KMS-11 (cell line): Measurements from ENCODE around the gene ZBTB20.

Source experiments
- H2AFZ ChIP-seq: fragments of 200-600 bp; sonication (generic); 2 replicates; pipeline ENCODE4 v1.6.1; 2016; ENCODE audit warnings: antibody characterized with exemption, mixed run types, low read depth
- H3K27ac ChIP-seq: fragments of 200-600 bp; sonication (generic); 2 replicates; pipeline ENCODE4 v1.6.1; 2016; ENCODE audit warnings: mild to moderate bottlenecking, mixed run types
- H3K27me3 ChIP-seq: fragments of 200-600 bp; sonication (generic); 2 replicates; pipeline ENCODE4 v1.6.1; 2017; ENCODE audit warnings: mild to moderate bottlenecking, low read depth, mixed run types, moderate library complexity; ENCODE audit not compliant: insufficient read depth
- H3K36me3 ChIP-seq: fragments of 200-600 bp; sonication (generic); 2 replicates; pipeline ENCODE4 v1.6.1; 2017; ENCODE audit warnings: mild to moderate bottlenecking, mixed run types; ENCODE audit not compliant: insufficient read depth
- H3K4me1 ChIP-seq: fragments of 200-600 bp; sonication (generic); 2 replicates; pipeline ENCODE4 v1.6.1; 2016; ENCODE audit warnings: mild to moderate bottlenecking, low read depth, mixed run types; ENCODE audit not compliant: poor library complexity, severe bottlenecking
- H3K4me2 ChIP-seq: fragments of 200-600 bp; sonication (generic); 2 replicates; pipeline ENCODE4 v1.7.0; 2016; ENCODE audit warnings: mild to moderate bottlenecking, mixed run types
- H3K4me3 ChIP-seq: fragments of 200-600 bp; sonication (generic); IDR thresholded peaks from 2 replicates; pipeline ENCODE4 v1.6.1; 2017; ENCODE audit warnings: low read depth, low read length, mixed read lengths; ENCODE audit not compliant: insufficient read depth
- H3K79me2 ChIP-seq: fragments of 200-600 bp; sonication (generic); 2 replicates; pipeline ENCODE4 v1.6.1; 2016; ENCODE audit warnings: low read depth, mixed run types; ENCODE audit not compliant: insufficient read depth
- H3K9ac ChIP-seq: fragments of 200-600 bp; sonication (generic); 2 replicates; pipeline ENCODE4 v1.6.1; 2016; ENCODE audit warnings: mild to moderate bottlenecking, mixed run types
- H4K20me1 ChIP-seq: fragments of 200-600 bp; sonication (generic); 2 replicates; pipeline ENCODE4 v1.6.1; 2016; ENCODE audit warnings: mild to moderate bottlenecking, mixed run types; ENCODE audit not compliant: insufficient read depth
- CTCF ChIP-seq: fragments of 200-600 bp; sonication (generic); conservative IDR thresholded peaks from 2 replicates; pipeline ENCODE4 v1.6.1; 2017; ENCODE audit warnings: low read depth, mild to moderate bottlenecking, antibody characterized with exemption, low read length, moderate library complexity, mixed read lengths

ZBTB20 gene

GRCh38 chr3:114518206-114518808, 628.8 kb downstream of the ZBTB20 start:
- no peak for TF ChIP-seq CTCF
- no peaks in the 10 kb centered on the region for H4K20me1 ChIP-seq

GRCh38 chr3:114510201-114510600, 636.9 kb downstream of the ZBTB20 start:
- Histone ChIP-seq H4K20me1 (no peaks in the 10 kb centered on the region), H3K4me2 (no peak overlapping the region), H3K9ac (no peak overlapping the region), H3K4me3 (no peak overlapping the region), H3K36me3 (no peaks in the 10 kb centered on the region), H3K27ac (no peak overlapping the region), H2AFZ (no peak overlapping the region), H3K4me1 (no peaks in the 10 kb centered on the region), H3K79me2 (no peaks in the 10 kb centered on the region), H3K27me3 (no peaks in the 10 kb centered on the region)
- TF ChIP-seq CTCF = no peak

More at GRCh38 chr3:114518206-114518808, 628.8 kb downstream of the ZBTB20 start:
- Histone ChIP-seq H3K79me2 (no peaks in the 10 kb centered on the region), H3K27me3 (no peaks in the 10 kb centered on the region), H3K4me3 (no peak overlapping the region), H3K4me1 (no peaks in the 10 kb centered on the region), H3K9ac (no peak overlapping the region), H3K4me2 (no peak overlapping the region), H2AFZ (no peak overlapping the region), H3K27ac (no peak overlapping the region), H3K36me3 (no peaks in the 10 kb centered on the region)

GRCh38 chr3:114509756-114510155, 637.3 kb downstream of the ZBTB20 start:
- Histone ChIP-seq H3K4me2 (no peak overlapping the region), H2AFZ (no peak overlapping the region), H3K4me1 (no peaks in the 10 kb centered on the region), H3K27me3 (no peaks in the 10 kb centered on the region), H4K20me1 (no peaks in the 10 kb centered on the region), H3K4me3 (no peak overlapping the region), H3K36me3 (no peaks in the 10 kb centered on the region), H3K9ac (no peak overlapping the region), H3K27ac (no peak overlapping the region), H3K79me2 (no peaks in the 10 kb centered on the region)
- no peak for TF ChIP-seq CTCF

GRCh38 chr3:114508976-114509375, 638.1 kb downstream of the ZBTB20 start:
- Histone ChIP-seq H2AFZ (no peak overlapping the region), H3K27me3 (no peaks in the 10 kb centered on the region; the same call in 1 of the 2 replicates), H3K4me2 (no peak overlapping the region), H3K9ac (no peak overlapping the region), H3K4me1 (no peaks in the 10 kb centered on the region), H3K79me2 (no peaks in the 10 kb centered on the region), H3K27ac (no peak overlapping the region), H3K36me3 (no peaks in the 10 kb centered on the region), H3K4me3 (no peak overlapping the region), H4K20me1 (no peaks in the 10 kb centered on the region)
- TF ChIP-seq CTCF = no peak
